ENCODE results near the gene ADGRB2. TPM values are rescaled to one million over a fixed set of nuclear protein-coding genes. Genes with fewer than 3 reads are reported as not detected.

The ADGRB2 gene
- total RNA-seq, 1 donor from 2014 or later: 12.1 TPM

DNA sequence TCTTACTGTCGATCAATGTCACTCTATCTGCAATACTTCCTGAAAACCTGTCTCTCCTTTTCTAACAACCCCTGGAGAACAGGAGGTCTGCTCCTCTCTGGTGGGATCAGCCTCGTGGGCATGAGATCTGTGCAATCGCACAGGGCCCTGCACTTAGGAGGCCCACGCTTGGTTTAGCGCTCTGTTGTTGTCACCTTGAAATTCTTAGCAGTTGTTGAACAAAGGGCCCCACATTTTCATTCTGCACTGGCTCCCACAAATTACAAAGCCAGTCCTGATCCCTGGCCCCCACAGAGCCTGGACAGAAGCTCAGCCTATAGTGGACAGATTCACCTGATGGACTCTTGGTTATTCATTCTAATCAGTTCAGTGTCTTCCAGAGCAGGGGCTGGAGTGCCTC lies 33.1 kb upstream of the ADGRB2 start:
- Histone ChIP-seq H3K4me3 (no peak overlapping the region), H3K9me3 (replicated peaks) (no peaks in the 10 kb centered on the region), H3K4me1 (peaks cover 1% of the 10 kb centered on the region), H3K27me3 (ENCODE audit: low read depth) (peaks cover 66% of the 10 kb centered on the region), H3K36me3 (no peaks in the 10 kb centered on the region), H3K27ac (replicated peaks) (no peak overlapping the region)
- intact Hi-C loops (cut with micrococcal nuclease): loop anchor here (10.0 kb wide), 1 partner anchor 232 kb away; no protein-coding TSS in a partner anchor
- TF ChIP-seq, protein P1, sequence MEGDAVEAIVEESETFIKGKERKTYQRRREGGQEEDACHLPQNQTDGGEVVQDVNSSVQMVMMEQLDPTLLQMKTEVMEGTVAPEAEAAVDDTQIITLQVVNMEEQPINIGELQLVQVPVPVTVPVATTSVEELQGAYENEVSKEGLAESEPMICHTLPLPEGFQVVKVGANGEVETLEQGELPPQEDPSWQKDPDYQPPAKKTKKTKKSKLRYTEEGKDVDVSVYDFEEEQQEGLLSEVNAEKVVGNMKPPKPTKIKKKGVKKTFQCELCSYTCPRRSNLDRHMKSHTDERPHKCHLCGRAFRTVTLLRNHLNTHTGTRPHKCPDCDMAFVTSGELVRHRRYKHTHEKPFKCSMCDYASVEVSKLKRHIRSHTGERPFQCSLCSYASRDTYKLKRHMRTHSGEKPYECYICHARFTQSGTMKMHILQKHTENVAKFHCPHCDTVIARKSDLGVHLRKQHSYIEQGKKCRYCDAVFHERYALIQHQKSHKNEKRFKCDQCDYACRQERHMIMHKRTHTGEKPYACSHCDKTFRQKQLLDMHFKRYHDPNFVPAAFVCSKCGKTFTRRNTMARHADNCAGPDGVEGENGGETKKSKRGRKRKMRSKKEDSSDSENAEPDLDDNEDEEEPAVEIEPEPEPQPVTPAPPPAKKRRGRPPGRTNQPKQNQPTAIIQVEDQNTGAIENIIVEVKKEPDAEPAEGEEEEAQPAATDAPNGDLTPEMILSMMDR (IDR thresholded peaks at IDR 0.05; ENCODE audit: borderline replicate concordance): no peak
- DNase-seq: no peak

DNA sequence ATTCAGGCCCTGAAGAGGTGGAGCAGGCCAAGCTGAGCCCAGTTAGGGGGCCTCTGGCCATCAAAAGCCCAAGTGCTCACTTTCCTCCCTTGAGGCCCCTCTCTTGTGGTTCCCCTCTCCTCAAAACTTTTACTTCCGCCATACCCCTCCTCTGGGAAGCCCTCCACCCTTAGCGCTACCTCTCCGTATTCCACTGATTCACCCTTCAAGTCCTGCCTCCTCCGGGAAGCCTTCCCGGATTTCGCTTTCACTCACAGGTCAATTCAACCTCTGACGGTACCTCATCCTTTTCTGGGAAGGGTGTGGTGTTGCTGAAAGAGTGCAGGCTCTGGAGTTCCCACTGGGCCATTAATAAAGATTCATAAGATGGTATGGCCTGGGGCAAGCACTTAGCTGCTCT lies 32.6 kb upstream of the ADGRB2 start:
- Histone ChIP-seq H3K4me1 (no peaks in the 10 kb centered on the region), H3K9me3 (replicated peaks) (no peaks in the 10 kb centered on the region), H3K4me3 (no peak overlapping the region), H3K36me3 (no peaks in the 10 kb centered on the region), H3K27ac (replicated peaks) (no peak overlapping the region), H3K27me3 (ENCODE audit: low read depth) (peaks cover 66% of the 10 kb centered on the region)
- no peak for DNase-seq
- TF ChIP-seq, protein P1 (IDR thresholded peaks at IDR 0.05; ENCODE audit: borderline replicate concordance): no peak
- intact Hi-C loops (cut with micrococcal nuclease): loop anchor here (10.0 kb wide), 1 partner anchor 232 kb away; no protein-coding TSS in a partner anchor

DNA sequence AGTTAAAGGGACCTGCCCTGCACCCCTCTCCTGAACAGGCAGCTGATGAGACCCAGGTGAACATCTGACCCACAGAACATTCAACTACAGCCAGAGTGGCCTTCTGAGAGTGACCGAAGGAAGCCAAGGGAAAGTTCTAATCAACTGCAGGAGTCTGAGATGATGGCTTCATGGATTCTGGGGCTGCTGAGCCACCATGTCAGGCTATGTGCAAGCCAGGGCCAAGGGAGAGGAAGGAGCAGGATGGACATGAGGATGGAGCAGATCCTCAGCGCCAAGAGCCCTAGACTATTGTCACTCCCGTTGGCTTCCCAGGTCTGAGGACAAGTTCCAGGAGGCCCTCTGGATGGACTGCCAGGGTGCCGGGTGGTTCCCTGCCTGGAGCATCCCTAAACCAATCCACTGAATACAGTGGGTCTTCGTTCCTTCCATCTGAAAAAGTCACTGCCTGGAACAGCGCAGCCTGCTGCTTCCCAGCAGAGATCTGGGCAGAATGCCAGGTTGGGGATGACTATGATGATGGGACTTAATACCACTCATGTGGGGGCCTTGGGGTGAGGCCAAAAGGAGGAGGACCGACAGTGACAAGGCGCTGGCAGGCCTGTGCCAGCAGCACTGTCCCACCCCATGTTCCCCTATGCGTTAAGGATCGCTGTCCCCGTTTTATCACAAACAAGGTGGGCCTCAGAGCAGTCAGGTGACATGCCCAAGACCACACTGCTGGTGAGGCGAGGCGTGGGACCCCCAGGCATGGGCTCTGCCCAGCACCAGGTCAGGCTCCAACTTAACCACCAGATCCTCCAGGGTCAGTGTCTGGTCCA lies 31.9 kb upstream of the ADGRB2 start:
- no peak for DNase-seq
- no peak overlapping the region for H3K4me3 ChIP-seq
- no peak overlapping the region for H3K27ac ChIP-seq (replicated peaks)
- peaks cover 66% of the 10 kb centered on the region for H3K27me3 ChIP-seq (ENCODE audit: low read depth)
- no peaks in the 10 kb centered on the region for H3K4me1 ChIP-seq
- H3K9me3 ChIP-seq (replicated peaks): no peaks in the 10 kb centered on the region
- TF ChIP-seq, protein P1 (IDR thresholded peaks at IDR 0.05; ENCODE audit: borderline replicate concordance): no peak
- intact Hi-C loops (cut with micrococcal nuclease): loop anchor here (10.0 kb wide), 1 partner anchor 231 kb away; no protein-coding TSS in a partner anchor
- no peaks in the 10 kb centered on the region for H3K36me3 ChIP-seq

DNA sequence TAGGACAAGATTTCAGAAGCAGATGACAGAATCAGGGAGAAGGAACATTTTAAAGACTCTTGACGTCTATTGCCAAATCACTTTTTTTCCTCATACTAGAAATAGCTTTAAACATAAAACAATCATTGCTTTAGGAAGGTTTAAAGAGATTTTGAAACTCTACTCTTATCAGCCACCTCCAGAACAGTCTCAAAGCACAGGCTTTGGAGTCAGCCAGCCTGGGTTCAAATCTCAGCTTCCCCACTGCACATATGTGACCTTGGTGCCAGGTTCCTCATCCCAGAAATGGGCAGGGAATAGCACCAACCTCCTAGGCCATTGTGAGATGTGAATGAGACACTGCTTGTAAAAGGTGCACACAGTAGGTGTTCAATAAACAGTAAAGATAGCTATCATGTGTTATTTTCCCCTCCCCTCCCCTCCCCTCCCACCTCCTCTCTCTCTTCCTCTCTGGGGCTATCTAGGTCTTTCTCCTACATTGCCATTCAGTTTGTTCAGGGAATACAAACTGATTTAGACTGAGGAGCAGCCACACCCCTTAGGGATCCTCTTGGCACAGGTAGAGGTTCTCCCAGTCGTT lies 31.0 kb upstream of the ADGRB2 start:
- Histone ChIP-seq H3K27me3 (ENCODE audit: low read depth) (peaks cover 66% of the 10 kb centered on the region), H3K36me3 (no peaks in the 10 kb centered on the region), H3K4me3 (no peak overlapping the region), H3K9me3 (replicated peaks) (no peaks in the 10 kb centered on the region), H3K4me1 (no peaks in the 10 kb centered on the region), H3K27ac (replicated peaks) (no peak overlapping the region)
- TF ChIP-seq, protein P1 (IDR thresholded peaks at IDR 0.05; ENCODE audit: borderline replicate concordance): no peak
- intact Hi-C loops (cut with micrococcal nuclease): loop anchor here (10.0 kb wide), 1 partner anchor 230 kb away; no protein-coding TSS in a partner anchor
- no peak for DNase-seq

DNA sequence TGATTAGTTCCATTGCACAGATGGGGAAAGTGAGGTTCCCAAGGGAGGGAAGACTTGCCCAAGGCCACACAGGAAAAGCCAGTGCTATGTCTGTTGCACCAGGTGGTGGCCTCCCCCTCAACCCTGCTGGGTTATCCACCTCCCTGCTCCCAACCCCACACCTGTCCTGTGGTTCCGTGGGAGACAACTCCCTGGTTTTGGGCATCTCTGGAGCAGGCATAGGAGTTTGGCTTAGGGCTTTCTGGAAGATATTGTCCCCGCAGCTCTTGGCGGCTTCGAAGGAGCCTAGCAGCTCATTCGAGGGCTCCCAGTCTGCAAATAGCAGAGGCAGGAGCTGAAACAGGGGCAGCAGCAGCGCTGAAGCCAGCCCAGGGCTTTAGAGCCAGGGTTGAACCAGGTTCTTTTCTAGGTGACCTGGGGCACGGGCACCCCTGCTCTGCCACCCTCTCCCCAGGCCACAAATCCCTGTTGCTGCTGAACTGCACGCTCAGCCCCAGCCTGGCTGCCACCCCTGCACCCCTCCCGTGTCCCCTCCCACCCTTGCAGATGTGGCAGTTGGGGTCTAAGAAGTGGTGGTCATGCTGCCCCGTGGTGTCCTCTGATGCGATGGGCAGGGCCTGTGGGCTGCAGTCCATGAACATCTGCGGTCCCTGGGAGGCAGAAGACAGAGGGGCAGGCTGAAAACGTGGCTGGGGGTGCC lies 29.6 kb upstream of the ADGRB2 start:
- intact Hi-C loops (cut with micrococcal nuclease): loop anchor here (10.0 kb wide), 1 partner anchor 229 kb away; no protein-coding TSS in a partner anchor
- no peaks in the 10 kb centered on the region for H3K36me3 ChIP-seq
- no peak for DNase-seq

More for the DNA sequence above, 29.6 kb upstream of the ADGRB2 start:
- peaks cover 57% of the 10 kb centered on the region for H3K27me3 ChIP-seq (ENCODE audit: low read depth)
- TF ChIP-seq, protein P1 (IDR thresholded peaks at IDR 0.05; ENCODE audit: borderline replicate concordance): no peak
- H3K4me3 ChIP-seq: no peak overlapping the region
- no peaks in the 10 kb centered on the region for H3K9me3 ChIP-seq (replicated peaks)
- peaks cover 6% of the 10 kb centered on the region for H3K4me1 ChIP-seq
- H3K27ac ChIP-seq (replicated peaks): no peak overlapping the region
